NB4 (cell line): Measurements from ENCODE around the gene SIAH1.

Source experiments
- MYC ChIP-seq: IDR thresholded peaks from 2 replicates; pipeline ENCODE4 v1.6.1; 2011; ENCODE audit warnings: low read depth, low read length
- POLR2A ChIP-seq: IDR thresholded peaks from 2 replicates; pipeline ENCODE4 v1.6.1; 2011; ENCODE audit warnings: mild to moderate bottlenecking; ENCODE audit not compliant: insufficient read length; ENCODE audit errors: extremely low read depth
- TF ChIP-seq, protein P1 (sequence below): IDR thresholded peaks from one replicate; pipeline ENCODE4 v1.5.1; 2012; ENCODE audit warnings: low read depth, low read length
- TF ChIP-seq, protein P2 (sequence below): IDR thresholded peaks from 2 replicates; pipeline ENCODE4 v1.6.1; 2011; ENCODE audit warnings: low read depth, low read length

DNA sequence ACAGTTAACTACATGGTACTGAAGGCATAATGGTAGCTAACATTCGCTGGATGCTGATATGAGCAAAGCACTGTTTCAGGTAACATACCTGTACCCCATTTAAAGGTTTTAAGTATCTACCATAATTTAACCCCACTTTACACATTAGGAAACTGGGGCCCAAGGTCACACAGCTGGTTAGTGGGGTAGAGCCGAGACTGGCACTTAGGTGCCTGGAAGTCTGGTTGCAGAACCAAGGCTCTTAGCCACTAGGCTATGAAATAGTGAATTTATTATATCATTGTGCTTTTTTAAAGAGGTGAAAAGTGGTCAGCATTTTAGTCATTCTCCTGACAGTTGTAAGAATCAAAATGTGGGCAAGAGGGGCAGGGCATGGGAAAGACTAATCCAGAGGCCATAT, 25.2 kb downstream of the SIAH1 start:
- TF ChIP-seq, protein P1, sequence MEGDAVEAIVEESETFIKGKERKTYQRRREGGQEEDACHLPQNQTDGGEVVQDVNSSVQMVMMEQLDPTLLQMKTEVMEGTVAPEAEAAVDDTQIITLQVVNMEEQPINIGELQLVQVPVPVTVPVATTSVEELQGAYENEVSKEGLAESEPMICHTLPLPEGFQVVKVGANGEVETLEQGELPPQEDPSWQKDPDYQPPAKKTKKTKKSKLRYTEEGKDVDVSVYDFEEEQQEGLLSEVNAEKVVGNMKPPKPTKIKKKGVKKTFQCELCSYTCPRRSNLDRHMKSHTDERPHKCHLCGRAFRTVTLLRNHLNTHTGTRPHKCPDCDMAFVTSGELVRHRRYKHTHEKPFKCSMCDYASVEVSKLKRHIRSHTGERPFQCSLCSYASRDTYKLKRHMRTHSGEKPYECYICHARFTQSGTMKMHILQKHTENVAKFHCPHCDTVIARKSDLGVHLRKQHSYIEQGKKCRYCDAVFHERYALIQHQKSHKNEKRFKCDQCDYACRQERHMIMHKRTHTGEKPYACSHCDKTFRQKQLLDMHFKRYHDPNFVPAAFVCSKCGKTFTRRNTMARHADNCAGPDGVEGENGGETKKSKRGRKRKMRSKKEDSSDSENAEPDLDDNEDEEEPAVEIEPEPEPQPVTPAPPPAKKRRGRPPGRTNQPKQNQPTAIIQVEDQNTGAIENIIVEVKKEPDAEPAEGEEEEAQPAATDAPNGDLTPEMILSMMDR: no peak
- TF ChIP-seq POLR2A: no peak
- TF ChIP-seq, protein P2, sequence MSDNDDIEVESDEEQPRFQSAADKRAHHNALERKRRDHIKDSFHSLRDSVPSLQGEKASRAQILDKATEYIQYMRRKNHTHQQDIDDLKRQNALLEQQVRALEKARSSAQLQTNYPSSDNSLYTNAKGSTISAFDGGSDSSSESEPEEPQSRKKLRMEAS: no peak
- no peak for TF ChIP-seq MYC
